Measurements from ENCODE around the gene C3orf18.

C3orf18 gene

GRCh38 chr3:50551054-50551659, 16.4 kb downstream of the C3orf18 start:
- no peak for DNase-seq (ENCODE audit: low read depth, low spot score)

GRCh38 chr3:50550079-50550736, 17.3 kb downstream of the C3orf18 start:
- peak; percentile 89 for DNase-seq (ENCODE audit: low read depth, low spot score)

GRCh38 chr3:50549226-50549625, 18.3 kb downstream of the C3orf18 start:
- no peak for DNase-seq (ENCODE audit: low read depth, low spot score)

- no peak for DNase-seq (ENCODE audit: low read depth, low spot score)
Observed at GRCh38 chr3:50545781-50546180, 21.8 kb downstream of the C3orf18 start.

- peak; percentile 93 for DNase-seq (ENCODE audit: low read depth, low spot score)
Observed at GRCh38 chr3:50542177-50543034, 25.1 kb downstream of the C3orf18 start.

GRCh38 chr3:50539356-50540286, 27.9 kb downstream of the C3orf18 start:
- no peak for DNase-seq (ENCODE audit: low read depth, low spot score)

- no peak for DNase-seq (ENCODE audit: low read depth, low spot score)
Observed at GRCh38 chr3:50537421-50538129, 30.0 kb downstream of the C3orf18 start.

- DNase-seq (ENCODE audit: low read depth, low spot score), result no peak
Observed at GRCh38 chr3:50536471-50537180, 30.9 kb downstream of the C3orf18 start.

GRCh38 chr3:50534681-50535330, 32.7 kb downstream of the C3orf18 start:
- DNase-seq (ENCODE audit: low read depth, low spot score), result no peak

- no peak for DNase-seq (ENCODE audit: low read depth, low spot score)
Observed at GRCh38 chr3:50533807-50534461, 33.6 kb downstream of the C3orf18 start.

- no peak for DNase-seq (ENCODE audit: low read depth, low spot score)
Observed at GRCh38 chr3:50533316-50533715, 34.2 kb downstream of the C3orf18 start.

GRCh38 chr3:50532062-50532705, 35.4 kb downstream of the C3orf18 start:
- no peak for DNase-seq (ENCODE audit: low read depth, low spot score)

- DNase-seq (ENCODE audit: low read depth, low spot score), result no peak
Observed at GRCh38 chr3:50531201-50531600, 36.3 kb downstream of the C3orf18 start.

- peak; percentile 50 for DNase-seq (ENCODE audit: low read depth, low spot score)
Observed at GRCh38 chr3:50530001-50530970, 37.3 kb downstream of the C3orf18 start.

- peak; percentile 78 for DNase-seq (ENCODE audit: low read depth, low spot score)
Observed at GRCh38 chr3:50525987-50526386, 41.6 kb downstream of the C3orf18 start.

GRCh38 chr3:50525191-50525910, 42.2 kb downstream of the C3orf18 start:
- no peak for DNase-seq (ENCODE audit: low read depth, low spot score)

- DNase-seq (ENCODE audit: low read depth, low spot score), result no peak
Observed at GRCh38 chr3:50524746-50525145, 42.8 kb downstream of the C3orf18 start.

Measured in ELF-1 (cell line).